Gastroesophageal sphincter (tissue), 4 donors: ENCODE results near the gene IRX4. TPM values are rescaled to one million over a fixed set of nuclear protein-coding genes. Genes with fewer than 3 reads are reported as not detected.

Experiments used
- ATAC-seq: fragments of 150-250 bp; one replicate; pipeline ENCODE4 v1.9.1; 2016; ENCODE audit warnings: mild to moderate bottlenecking, moderate library complexity
- H3K27ac ChIP-seq, 4 donors: fragments of 200-600 bp; sonication (generic) in 3 of 4; 1 replicate in 3 of 4; 2 replicates in 1 of 4; pipeline ENCODE4 v1.5.1; 2016 to 2019
- H3K27me3 ChIP-seq: fragments of 200-600 bp; sonication (generic); one replicate; pipeline ENCODE4 v1.5.1; 2019
- H3K36me3 ChIP-seq, 2 donors: fragments of 200-600 bp; sonication (generic); one replicate each; pipeline ENCODE4 v1.5.1; 2019; ENCODE audit warnings: control low read depth in 1 of 2
- H3K4me1 ChIP-seq, 3 donors: fragments of 200-600 bp; sonication (generic); 1 replicate in 2 of 3; 2 replicates in 1 of 3; pipeline ENCODE4 v1.5.1; 2016 to 2019; ENCODE audit warnings: control low read depth in 2 of 3
- H3K4me3 ChIP-seq, 2 donors: fragments of 200-600 bp; sonication (generic); one replicate each; pipeline ENCODE4 v1.5.1; 2019; ENCODE audit warnings: mild to moderate bottlenecking in 1 of 2, moderate library complexity in 1 of 2
- H3K9me3 ChIP-seq, 3 donors: fragments of 200-600 bp; sonication (generic); one replicate each; pipeline ENCODE4 v1.5.1; 2017 to 2019; ENCODE audit warnings: control low read depth in 2 of 3
- EP300 ChIP-seq: sonication (generic); formaldehyde crosslinking; IDR thresholded peaks from one replicate; pipeline ENCODE4 v1.6.1; 2017; ENCODE audit warnings: antibody characterized with exemption, mild to moderate bottlenecking
- POLR2A ChIP-seq, 2 donors: fragments of 450-650 bp; IDR thresholded peaks; one replicate each; pipeline ENCODE4 v1.6.1; 2017; ENCODE audit warnings: antibody characterized with exemption in 2 of 2, mild to moderate bottlenecking in 2 of 2, moderate library complexity in 1 of 2
- POLR2AphosphoS5 ChIP-seq: sonication (generic); formaldehyde crosslinking; IDR thresholded peaks from one replicate; pipeline ENCODE4 v1.6.1; 2017; ENCODE audit warnings: antibody characterized with exemption
- WGBS, 2 donors: methylation state at CpG; one replicate each; pipeline ENCODE4 v1.1.5; 2018; ENCODE audit warnings: low coverage in 1 of 2; 5-methylcytosine and 5-hydroxymethylcytosine counted together
- total RNA-seq, 4 donors: library from RNA; depleted of rRNA; stranded (reverse); fragments of >200 nt; gene quantifications; one replicate each; pipeline ENCODE4 v1.1.0, GENCODE V29; 2016
- TF ChIP-seq, protein P1 (sequence below), 4 experiments: fragments of 200-600 bp in 2 of 4; fragments of 450-650 bp in 2 of 4; sonication (generic) in 1 of 4; IDR thresholded peaks; one replicate each; pipeline ENCODE4 v1.5.1; 2017 to 2019; ENCODE audit warnings: antibody characterized with exemption in 4 of 4, mild to moderate bottlenecking in 2 of 4, moderate library complexity in 2 of 4

IRX4 gene
- under 1 TPM in 1 of 4 donors, not detected in 3; 0.96 TPM for total RNA-seq

DNA sequence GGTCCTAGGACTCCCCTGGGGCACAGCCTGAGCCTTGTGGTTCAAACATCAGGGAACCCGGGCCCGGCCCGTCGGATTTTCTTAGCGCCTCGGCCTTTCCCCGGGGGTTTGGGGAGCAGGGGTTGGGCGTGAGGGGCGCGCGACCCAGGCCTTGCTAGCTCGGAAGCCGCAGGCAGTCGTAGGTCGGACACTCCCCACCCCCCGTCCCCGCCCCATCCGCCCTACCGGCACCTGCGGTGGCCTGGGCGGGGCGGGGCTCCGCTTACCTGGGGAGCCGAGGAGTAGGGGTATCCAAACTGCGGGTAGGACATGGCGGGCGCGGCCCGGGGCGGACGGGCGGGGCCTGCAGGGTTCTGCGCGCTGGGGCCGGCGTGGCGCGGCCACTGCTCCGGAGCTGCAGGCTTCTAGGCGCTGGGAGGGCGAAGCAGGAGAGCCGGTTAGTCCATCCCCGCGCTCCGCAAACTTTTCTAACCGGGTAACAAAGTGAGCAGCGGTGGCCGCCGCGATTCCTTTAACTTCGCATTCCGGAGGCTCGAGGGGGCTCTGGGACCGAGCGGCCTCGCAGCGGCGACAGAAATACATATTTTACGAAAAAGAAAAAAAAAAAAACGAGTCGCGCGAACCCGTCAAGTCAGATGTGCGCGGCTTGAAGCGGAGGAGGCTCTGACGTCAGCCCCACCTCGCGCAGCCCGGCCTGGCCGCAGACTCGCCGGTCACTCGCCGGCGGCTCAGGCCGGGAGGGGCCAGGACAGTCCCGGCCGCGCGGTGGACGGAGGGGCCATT lies at the start of gene IRX4:
TSS of gene IRX4 (minus strand) at position 589 of the 783 bp plus-strand sequence. CDS start at position 311, 278 bp downstream.
- peaks cover 0 to 74% (median 23%) of the 10 kb centered on the region in 3 donors for H3K4me1 ChIP-seq

DNA sequence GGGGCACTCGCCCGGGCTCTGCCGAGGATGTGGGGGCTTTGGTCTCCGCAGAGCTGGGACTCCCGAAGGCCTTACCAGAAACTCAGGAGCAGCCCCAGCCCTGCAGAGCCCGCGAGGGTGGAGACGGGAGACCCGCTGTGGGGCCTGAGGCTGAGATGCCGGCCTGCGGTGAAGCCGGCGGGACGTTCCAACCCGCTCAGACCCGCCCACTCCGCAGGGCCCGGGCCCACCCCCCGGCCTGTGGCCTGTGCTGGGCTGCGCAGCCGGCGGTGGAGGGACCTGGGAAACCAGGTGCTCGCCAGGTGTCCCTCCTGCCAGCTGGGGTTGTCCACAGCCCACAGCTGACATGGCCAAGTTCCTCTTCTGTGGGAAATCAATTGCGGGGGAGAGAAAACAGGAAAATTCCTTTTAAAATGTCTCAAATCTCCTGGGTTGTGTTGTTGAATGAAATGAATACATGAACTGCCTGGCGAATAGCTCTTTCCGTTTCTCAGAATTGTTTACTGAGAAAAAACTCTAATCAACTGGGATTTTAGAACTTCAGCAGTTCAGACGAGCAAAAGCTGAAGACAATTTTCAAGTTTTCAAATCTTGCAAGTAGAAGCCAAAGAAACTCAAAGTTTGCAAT lies 49.0 kb upstream of the IRX4 start:
- Histone ChIP-seq H3K4me3 (peak overlapping the region; percentile 33 to 59), H3K36me3 (peaks cover 0 to 15% of the 10 kb centered on the region in 2 donors), H3K9me3 (no peaks in the 10 kb centered on the region), H3K27ac (peak overlapping the region in 3 of 4 donors; percentile 77 to 80 (median 80)), H3K27me3 (peaks cover 43% of the 10 kb centered on the region), H3K4me1 (peaks cover 0 to 18% (median 0%) of the 10 kb centered on the region in 3 donors)
- WGBS, 2 donors, result 41 to 42% methylated on average over 3 to 4 of the region's 27 CpGs
- ATAC-seq, result peak; percentile 76
- TF ChIP-seq, protein P1, sequence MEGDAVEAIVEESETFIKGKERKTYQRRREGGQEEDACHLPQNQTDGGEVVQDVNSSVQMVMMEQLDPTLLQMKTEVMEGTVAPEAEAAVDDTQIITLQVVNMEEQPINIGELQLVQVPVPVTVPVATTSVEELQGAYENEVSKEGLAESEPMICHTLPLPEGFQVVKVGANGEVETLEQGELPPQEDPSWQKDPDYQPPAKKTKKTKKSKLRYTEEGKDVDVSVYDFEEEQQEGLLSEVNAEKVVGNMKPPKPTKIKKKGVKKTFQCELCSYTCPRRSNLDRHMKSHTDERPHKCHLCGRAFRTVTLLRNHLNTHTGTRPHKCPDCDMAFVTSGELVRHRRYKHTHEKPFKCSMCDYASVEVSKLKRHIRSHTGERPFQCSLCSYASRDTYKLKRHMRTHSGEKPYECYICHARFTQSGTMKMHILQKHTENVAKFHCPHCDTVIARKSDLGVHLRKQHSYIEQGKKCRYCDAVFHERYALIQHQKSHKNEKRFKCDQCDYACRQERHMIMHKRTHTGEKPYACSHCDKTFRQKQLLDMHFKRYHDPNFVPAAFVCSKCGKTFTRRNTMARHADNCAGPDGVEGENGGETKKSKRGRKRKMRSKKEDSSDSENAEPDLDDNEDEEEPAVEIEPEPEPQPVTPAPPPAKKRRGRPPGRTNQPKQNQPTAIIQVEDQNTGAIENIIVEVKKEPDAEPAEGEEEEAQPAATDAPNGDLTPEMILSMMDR (IDR thresholded peaks at IDR 0.05), result no peak
- TF ChIP-seq EP300, result no peak
- no peak for TF ChIP-seq POLR2A (IDR thresholded peaks at IDR 0.05)
- TF ChIP-seq POLR2AphosphoS5, result no peak

More for the DNA sequence above, at the start of gene IRX4:
- Histone ChIP-seq H3K36me3 (no peaks in the 10 kb centered on the region), H3K9me3 (no peaks in the 10 kb centered on the region), H3K27me3 (peaks cover 100% of the 10 kb centered on the region), H3K27ac (no peak within 1 kb of the TSS), H3K4me3 (peak within 1 kb of the TSS in 1 of 2 donors; percentile 40)
- WGBS, 2 donors, result 1% methylated on average over 30 of the region's 83 CpGs; no CpG with 5 or more reads in 1 of the 2 donors
- TF ChIP-seq EP300 (no peak), POLR2A (IDR thresholded peaks at IDR 0.05) (no peak), POLR2AphosphoS5 (no peak)
- TF ChIP-seq, protein P1 (IDR thresholded peaks at IDR 0.05), result no peak
- ATAC-seq, result no peak

DNA sequence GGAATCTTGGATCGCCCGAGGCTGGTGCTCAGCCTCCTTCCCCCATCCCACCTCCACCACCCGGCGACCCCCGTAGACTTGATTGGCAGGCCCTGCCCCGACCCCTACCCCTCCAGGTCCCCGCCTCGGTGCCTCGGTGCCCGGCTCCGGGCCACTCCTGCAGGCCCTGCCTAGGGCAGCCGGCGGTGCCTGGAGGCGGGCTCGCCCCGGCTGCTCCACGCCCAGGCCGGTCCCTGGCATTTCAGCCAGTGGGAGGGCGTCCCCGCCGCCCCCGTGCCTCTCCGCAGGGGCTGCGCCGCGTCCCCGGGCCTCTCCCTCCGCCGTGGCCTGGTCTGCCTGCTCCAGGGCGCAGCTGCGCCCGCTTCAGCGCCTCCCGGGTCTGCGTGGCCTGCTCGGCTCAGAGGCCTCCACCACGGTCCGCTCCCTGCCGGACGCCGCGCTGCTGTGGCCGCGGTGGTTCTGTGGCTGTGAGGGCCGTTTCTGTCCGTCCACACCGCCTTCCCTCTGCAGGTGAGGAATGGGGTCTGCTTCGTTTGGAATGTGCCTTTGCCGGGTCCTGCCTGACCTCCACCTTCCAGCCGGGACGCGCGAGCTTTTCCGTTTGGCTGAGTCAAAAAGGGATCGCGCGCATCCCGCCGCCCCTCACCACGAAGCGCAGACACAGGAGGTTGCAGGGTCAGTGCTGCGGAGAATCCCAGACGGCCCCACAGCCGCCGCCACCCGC lies 48.3 kb upstream of the IRX4 start:
- Histone ChIP-seq H3K9me3 (no peaks in the 10 kb centered on the region), H3K27ac (peak overlapping the region in 3 of 4 donors; percentile 77 to 80 (median 80)), H3K27me3 (peaks cover 50% of the 10 kb centered on the region), H3K4me1 (peaks cover 0 to 18% (median 0%) of the 10 kb centered on the region in 3 donors), H3K4me3 (peak overlapping the region; percentile 33 to 59), H3K36me3 (peaks cover 0 to 15% of the 10 kb centered on the region in 2 donors)
- ATAC-seq, result peak; percentile 67
- WGBS, 2 donors, result no CpG with 5 or more reads among the region's 66 CpGs
- TF ChIP-seq POLR2A (IDR thresholded peaks at IDR 0.05) (peak in 1 of 2 donors; percentile 5), EP300 (no peak), POLR2AphosphoS5 (peak; percentile 4)
- TF ChIP-seq, protein P1 (IDR thresholded peaks at IDR 0.05), result no peak

DNA sequence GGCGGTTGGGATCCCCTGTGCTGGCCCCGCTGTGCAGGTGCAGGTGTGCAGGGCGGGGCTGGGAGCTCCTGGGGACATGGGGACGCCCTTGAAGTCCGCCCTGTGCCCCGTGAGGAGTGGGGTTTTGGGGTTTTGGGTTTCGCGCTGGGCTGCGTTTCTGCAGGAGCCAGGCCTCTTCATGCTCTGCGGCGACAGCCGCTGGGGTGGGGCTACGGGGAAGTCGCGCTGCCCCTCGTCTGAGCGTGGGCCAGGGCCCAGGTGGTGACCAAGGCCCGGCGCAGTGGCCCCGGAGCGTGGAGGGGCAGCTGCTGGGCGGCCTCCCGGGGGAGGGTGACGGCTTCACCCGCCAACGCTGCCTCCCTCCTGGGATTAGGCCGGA lies 47.8 kb upstream of the IRX4 start:
- TF ChIP-seq, protein P1 (IDR thresholded peaks at IDR 0.05), result no peak
- no peak for TF ChIP-seq POLR2A (IDR thresholded peaks at IDR 0.05)
- Histone ChIP-seq H3K9me3 (no peaks in the 10 kb centered on the region), H3K4me3 (peak overlapping the region; percentile 33 to 59), H3K27me3 (peaks cover 56% of the 10 kb centered on the region), H3K4me1 (peaks cover 0 to 18% (median 0%) of the 10 kb centered on the region in 3 donors), H3K27ac (peak overlapping the region in 3 of 4 donors; percentile 77 to 80 (median 80)), H3K36me3 (peaks cover 0 to 15% of the 10 kb centered on the region in 2 donors)
- no peak for ATAC-seq
- no CpG with 5 or more reads among the region's 27 CpGs for WGBS, 2 donors
